ENCODE measurements around the gene PRKCB.

PRKCB gene

GRCh38 chr16:23836404-23837311, 875 bp downstream of the PRKCB start:
- no peak for DNase-seq (ENCODE audit: low read depth)

- no peak for DNase-seq (ENCODE audit: low read depth)
Observed at GRCh38 chr16:23837553-23838308, 1.9 kb downstream of the PRKCB start.

- DNase-seq (ENCODE audit: low read depth): no peak
Observed at GRCh38 chr16:23838485-23839142, 2.8 kb downstream of the PRKCB start.

GRCh38 chr16:23840310-23840709, 4.5 kb downstream of the PRKCB start:
- no peak for DNase-seq (ENCODE audit: low read depth)

GRCh38 chr16:23842137-23842600, 6.4 kb downstream of the PRKCB start:
- DNase-seq (ENCODE audit: low read depth): no peak

- DNase-seq (ENCODE audit: low read depth): no peak
Observed at GRCh38 chr16:23843143-23843542, 7.4 kb downstream of the PRKCB start.

GRCh38 chr16:23847251-23847650, 11.5 kb downstream of the PRKCB start:
- DNase-seq (ENCODE audit: low read depth): no peak

- no peak for DNase-seq (ENCODE audit: low read depth)
Observed at GRCh38 chr16:23847948-23848347, 12.2 kb downstream of the PRKCB start.

- DNase-seq (ENCODE audit: low read depth): no peak
Observed at GRCh38 chr16:23848958-23849357, 13.2 kb downstream of the PRKCB start.

GRCh38 chr16:23852794-23853562, 17.2 kb downstream of the PRKCB start:
- no peak for DNase-seq (ENCODE audit: low read depth)

- DNase-seq (ENCODE audit: low read depth): no peak
Observed at GRCh38 chr16:23855010-23855409, 19.2 kb downstream of the PRKCB start.

- DNase-seq (ENCODE audit: low read depth): no peak
Observed at GRCh38 chr16:23856251-23856709, 20.5 kb downstream of the PRKCB start.

GRCh38 chr16:23857256-23857880, 21.6 kb downstream of the PRKCB start:
- no peak for DNase-seq (ENCODE audit: low read depth)

- no peak for DNase-seq (ENCODE audit: low read depth)
Observed at GRCh38 chr16:23857881-23858269, 22.1 kb downstream of the PRKCB start.

GRCh38 chr16:23858542-23858941, 22.8 kb downstream of the PRKCB start:
- DNase-seq (ENCODE audit: low read depth): no peak

GRCh38 chr16:23859713-23860269, 24.0 kb downstream of the PRKCB start:
- DNase-seq (ENCODE audit: low read depth): no peak

- DNase-seq (ENCODE audit: low read depth): no peak
Observed at GRCh38 chr16:23861874-23862273, 26.1 kb downstream of the PRKCB start.

- DNase-seq (ENCODE audit: low read depth): no peak
Observed at GRCh38 chr16:23862556-23862955, 26.8 kb downstream of the PRKCB start.

- no peak for DNase-seq (ENCODE audit: low read depth)
Observed at GRCh38 chr16:23863511-23864422, 28.0 kb downstream of the PRKCB start.

GRCh38 chr16:23865853-23866252, 30.1 kb downstream of the PRKCB start:
- no peak for DNase-seq (ENCODE audit: low read depth)

Measured in activated T-cell treated with anti-CD3 and anti-CD28 coated beads for 24 hours (primary cell).